ENCODE results near the gene PPP1R16B. TPM values are rescaled to one million over a fixed set of nuclear protein-coding genes. Genes with fewer than 3 reads are reported as not detected.
A peak's percentile ranks its signal among the peaks of the same experiment; 100 is the strongest.
"Not testable (repeated sequence)": the region's sequence is repeated elsewhere in the genome, so short reads cannot be mapped to it uniquely, and the experiment has no call there.

PPP1R16B gene
- total RNA-seq, 1 donor from 2014 or later: 109 TPM

- Mint-ChIP-seq H3K9me3 (peaks cover 22% of the 10 kb centered on the region), H3K27ac (no peak overlapping the region), H3K36me3 (ENCODE audit: low read depth) (peaks cover 26% of the 10 kb centered on the region), H3K4me3 (ENCODE audit: low read depth) (no peak overlapping the region), H3K4me1 (ENCODE audit: low read depth) (peaks cover 36% of the 10 kb centered on the region), H3K27me3 (ENCODE audit: low read depth) (no peaks in the 10 kb centered on the region)
- intact Hi-C loops (cut with micrococcal nuclease): no loop called here
- no peak for DNase-seq (ENCODE audit: low spot score)
These were observed 4.6 kb upstream of the PPP1R16B start for GRCh38 chr20:38800882-38801281.

GRCh38 chr20:38804221-38804620 lies 1.3 kb upstream of the PPP1R16B start:
- Mint-ChIP-seq H3K9me3 (peaks cover under 1% of the 10 kb centered on the region), H3K27ac (peak overlapping the region; percentile 98), H3K4me3 (ENCODE audit: low read depth) (peak overlapping the region; percentile 91), H3K27me3 (ENCODE audit: low read depth) (no peaks in the 10 kb centered on the region), H3K36me3 (ENCODE audit: low read depth) (peaks cover 37% of the 10 kb centered on the region), H3K4me1 (ENCODE audit: low read depth) (peaks cover 44% of the 10 kb centered on the region)
- intact Hi-C loops (cut with micrococcal nuclease): loop anchor here (2.0 kb wide), 1 partner anchor 29 kb away; no protein-coding TSS in a partner anchor
- no peak for DNase-seq (ENCODE audit: low spot score)

DNA sequence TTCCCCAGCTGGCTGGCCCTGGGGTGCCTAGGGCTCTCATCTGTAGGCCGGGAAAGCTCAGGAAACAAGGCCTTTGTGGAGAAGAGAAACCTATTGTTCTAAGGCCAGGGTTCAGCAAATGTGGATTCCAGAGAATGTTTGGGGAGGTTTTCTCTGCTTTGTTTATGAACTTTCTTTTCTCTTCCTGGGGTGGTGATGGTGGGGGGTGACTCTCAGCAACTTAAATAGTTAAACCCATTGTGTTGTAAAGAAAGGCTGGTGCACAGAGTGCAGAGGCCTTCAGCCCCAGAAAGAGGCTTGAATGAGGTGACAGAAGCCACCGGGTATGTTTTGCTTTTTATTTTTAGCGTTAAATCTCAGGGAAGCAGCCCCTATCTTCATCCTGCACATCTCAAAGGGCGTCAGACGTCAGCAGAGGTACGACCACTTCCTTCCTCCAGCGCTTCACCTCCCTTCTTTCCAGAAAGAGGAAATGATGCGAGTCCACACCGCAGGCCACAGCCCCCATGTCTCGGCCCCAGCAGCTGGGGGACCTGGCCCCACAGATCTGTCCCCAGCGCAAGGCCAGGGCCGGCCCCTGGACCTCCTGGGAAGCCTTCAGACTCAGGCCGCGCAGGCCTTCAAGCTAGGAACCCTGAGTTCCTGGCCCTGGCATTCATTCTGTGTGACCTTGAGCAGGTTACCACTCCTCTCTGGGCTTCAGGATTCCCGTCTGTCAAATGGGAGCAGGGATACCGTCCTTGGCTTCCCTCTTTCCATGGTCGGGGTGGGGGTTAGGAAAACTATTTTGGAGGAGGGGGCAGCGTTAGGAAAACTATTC lies 605 bp upstream of the PPP1R16B start:
- Mint-ChIP-seq H3K27me3 (ENCODE audit: low read depth) (no peaks in the 10 kb centered on the region), H3K36me3 (ENCODE audit: low read depth) (peaks cover 42% of the 10 kb centered on the region), H3K4me1 (ENCODE audit: low read depth) (peaks cover 43% of the 10 kb centered on the region), H3K27ac (peak overlapping the region; percentile 98), H3K9me3 (no peaks in the 10 kb centered on the region), H3K4me3 (ENCODE audit: low read depth) (peak overlapping the region; percentile 91)
- DNase-seq (ENCODE audit: low spot score): peak; percentile 81
- intact Hi-C loops (cut with micrococcal nuclease): loop anchor here (1.0 to 2.0 kb wide), 6 partner anchors 28 to 214 kb away; partner anchors contain the start of gene ACTR5

- no peaks in the 10 kb centered on the region for H3K9me3 Mint-ChIP-seq
These were observed 709 bp downstream of the PPP1R16B start for GRCh38 chr20:38805958-38806854.

DNA sequence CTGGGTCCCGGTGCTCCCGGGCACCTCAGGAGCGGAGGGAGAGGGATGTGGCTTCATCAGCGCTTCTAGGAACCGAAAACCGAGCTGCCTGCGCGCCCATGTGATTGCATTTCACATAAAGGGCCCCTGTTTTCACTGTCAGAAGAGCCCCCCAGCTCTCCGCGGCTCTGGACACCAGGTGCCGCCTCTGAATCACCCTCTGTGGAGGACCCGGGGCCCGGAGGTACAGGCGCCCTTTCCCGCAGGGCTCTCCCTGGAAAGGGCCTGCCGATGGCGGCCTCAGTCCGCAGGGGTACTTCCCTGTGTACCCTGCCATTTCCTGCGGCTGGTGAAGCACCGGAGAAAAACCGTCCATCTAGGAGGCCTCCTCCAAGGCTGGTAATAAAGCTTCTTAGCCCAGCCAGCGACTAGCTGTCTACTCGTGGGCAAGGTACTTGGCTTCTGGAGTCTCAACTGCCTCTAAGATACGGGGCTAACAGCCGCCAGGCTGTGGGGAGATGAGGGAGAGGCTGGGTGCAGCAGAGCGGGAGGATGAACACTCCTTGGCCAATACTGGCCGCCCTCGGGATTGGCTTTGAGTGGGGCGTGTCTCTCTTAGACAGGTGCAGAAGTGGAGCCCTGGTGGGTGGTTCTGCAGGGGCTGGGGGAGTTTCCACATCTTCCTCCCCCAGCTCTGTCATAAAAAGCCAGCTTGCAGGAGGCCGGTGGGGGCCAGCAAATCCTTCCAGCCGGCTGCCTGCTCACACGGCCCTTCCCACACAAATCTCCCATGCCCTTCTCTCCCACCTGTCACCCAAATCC lies 1.6 kb downstream of the PPP1R16B start:
- Mint-ChIP-seq H3K27me3 (ENCODE audit: low read depth) (no peaks in the 10 kb centered on the region), H3K4me3 (ENCODE audit: low read depth) (peak overlapping the region; percentile 89), H3K9me3 (no peaks in the 10 kb centered on the region), H3K36me3 (ENCODE audit: low read depth) (peaks cover 62% of the 10 kb centered on the region), H3K4me1 (ENCODE audit: low read depth) (peaks cover 61% of the 10 kb centered on the region), H3K27ac (peak overlapping the region; percentile 66)
- intact Hi-C loops (cut with micrococcal nuclease): no loop called here
- no peak for DNase-seq (ENCODE audit: low spot score)

More at GRCh38 chr20:38805958-38806854, 709 bp downstream of the PPP1R16B start:
- H3K27ac Mint-ChIP-seq: peak overlapping the region; percentile 98
- H3K4me3 Mint-ChIP-seq (ENCODE audit: low read depth): peak overlapping the region; percentile 91
- peaks cover 55% of the 10 kb centered on the region for H3K36me3 Mint-ChIP-seq (ENCODE audit: low read depth)
- no peaks in the 10 kb centered on the region for H3K27me3 Mint-ChIP-seq (ENCODE audit: low read depth)
- H3K4me1 Mint-ChIP-seq (ENCODE audit: low read depth): peaks cover 53% of the 10 kb centered on the region
- intact Hi-C loops (cut with micrococcal nuclease): loop anchor here (1.0 to 2.0 kb wide), 6 partner anchors 27 to 213 kb away; partner anchors contain the start of gene ACTR5
- peak; percentile 37 for DNase-seq (ENCODE audit: low spot score)

GRCh38 chr20:38809942-38810341 lies 4.4 kb downstream of the PPP1R16B start:
- intact Hi-C loops (cut with micrococcal nuclease): no loop called here

DNA sequence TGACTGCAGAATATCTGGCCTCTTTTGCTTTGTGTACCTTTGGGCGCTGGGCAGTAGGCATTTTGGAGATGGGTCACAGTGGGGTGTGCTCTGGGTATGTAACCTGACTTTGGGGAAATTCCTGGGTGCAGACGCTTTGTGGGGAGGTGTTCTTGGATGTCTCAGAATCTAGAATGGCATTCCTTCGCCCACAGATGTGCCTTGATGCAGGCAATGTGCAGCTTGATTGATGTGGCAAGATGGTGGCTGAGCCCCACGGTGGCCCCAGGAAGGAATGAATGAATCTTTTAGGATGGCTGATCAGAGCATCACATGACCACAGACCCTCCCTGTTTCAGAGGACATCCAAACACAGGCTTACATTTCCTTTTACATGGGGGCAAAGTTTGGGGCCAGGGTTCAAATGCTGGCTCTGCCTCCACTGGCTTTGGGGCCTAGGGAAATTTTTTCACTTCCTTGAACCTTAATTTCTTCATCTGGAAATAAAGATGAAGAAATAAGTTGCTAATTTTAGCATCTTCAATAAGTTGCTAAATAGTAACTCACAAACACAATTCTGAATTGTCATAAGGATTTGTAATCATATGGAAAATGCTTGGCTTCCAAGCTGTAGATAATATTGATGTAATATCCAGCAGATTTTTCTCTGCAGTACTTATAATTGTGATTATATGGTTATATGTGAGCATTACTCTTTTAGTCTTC lies 5.6 kb downstream of the PPP1R16B start:
- peak overlapping the region; percentile 56 for H3K27ac Mint-ChIP-seq
- no peaks in the 10 kb centered on the region for H3K27me3 Mint-ChIP-seq (ENCODE audit: low read depth)
- H3K9me3 Mint-ChIP-seq: no peaks in the 10 kb centered on the region
- no peak overlapping the region for H3K4me3 Mint-ChIP-seq (ENCODE audit: low read depth)
- peaks cover 80% of the 10 kb centered on the region for H3K36me3 Mint-ChIP-seq (ENCODE audit: low read depth)
- intact Hi-C loops (cut with micrococcal nuclease): no loop called here
- no peak for DNase-seq (ENCODE audit: low spot score)
- H3K4me1 Mint-ChIP-seq (ENCODE audit: low read depth): peaks cover 64% of the 10 kb centered on the region

More at GRCh38 chr20:38809942-38810341, 4.4 kb downstream of the PPP1R16B start:
- Mint-ChIP-seq H3K9me3 (no peaks in the 10 kb centered on the region), H3K27me3 (ENCODE audit: low read depth) (no peaks in the 10 kb centered on the region), H3K4me3 (ENCODE audit: low read depth) (no peak overlapping the region), H3K4me1 (ENCODE audit: low read depth) (peaks cover 57% of the 10 kb centered on the region), H3K36me3 (ENCODE audit: low read depth) (peaks cover 71% of the 10 kb centered on the region), H3K27ac (peak overlapping the region; percentile 43)
- DNase-seq (ENCODE audit: low spot score): no peak

DNA sequence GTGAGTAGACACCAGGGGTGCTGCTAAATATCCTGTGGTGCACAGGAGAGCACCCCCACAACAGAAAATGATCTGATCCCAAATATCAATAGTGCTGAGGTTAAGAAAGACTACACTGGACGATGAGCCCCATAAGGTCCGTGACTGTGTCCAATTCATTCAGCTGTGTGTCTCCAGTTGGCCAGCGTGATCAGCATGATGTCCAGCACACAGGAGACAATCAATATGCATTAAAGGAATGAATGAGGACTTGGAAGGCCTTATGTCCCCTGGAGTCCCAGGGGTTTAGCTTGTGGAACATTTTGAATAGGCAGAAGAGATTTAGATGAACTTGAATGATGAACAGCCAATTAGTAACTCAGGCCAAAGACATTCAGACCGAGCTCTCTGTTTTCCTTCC lies 6.3 kb downstream of the PPP1R16B start:
- intact Hi-C loops (cut with micrococcal nuclease): no loop called here
- no peak overlapping the region for H3K4me3 Mint-ChIP-seq (ENCODE audit: low read depth)
- H3K9me3 Mint-ChIP-seq: no peaks in the 10 kb centered on the region
- peaks cover 70% of the 10 kb centered on the region for H3K4me1 Mint-ChIP-seq (ENCODE audit: low read depth)
- no peak for DNase-seq (ENCODE audit: low spot score)
- peaks cover 87% of the 10 kb centered on the region for H3K36me3 Mint-ChIP-seq (ENCODE audit: low read depth)
- H3K27ac Mint-ChIP-seq: peak overlapping the region; percentile 56
- H3K27me3 Mint-ChIP-seq (ENCODE audit: low read depth): no peaks in the 10 kb centered on the region

GRCh38 chr20:38812182-38812581 lies 6.7 kb downstream of the PPP1R16B start:
- peaks cover 73% of the 10 kb centered on the region for H3K4me1 Mint-ChIP-seq (ENCODE audit: low read depth)
- no peaks in the 10 kb centered on the region for H3K9me3 Mint-ChIP-seq
- no peaks in the 10 kb centered on the region for H3K27me3 Mint-ChIP-seq (ENCODE audit: low read depth)
- no peak for DNase-seq (ENCODE audit: low spot score)
- intact Hi-C loops (cut with micrococcal nuclease): no loop called here
- no peak overlapping the region for H3K4me3 Mint-ChIP-seq (ENCODE audit: low read depth)
- peaks cover 87% of the 10 kb centered on the region for H3K36me3 Mint-ChIP-seq (ENCODE audit: low read depth)
- H3K27ac Mint-ChIP-seq: no peak overlapping the region

- Mint-ChIP-seq H3K9me3 (no peaks in the 10 kb centered on the region), H3K36me3 (ENCODE audit: low read depth) (peaks cover 87% of the 10 kb centered on the region), H3K4me3 (ENCODE audit: low read depth) (no peak overlapping the region), H3K4me1 (ENCODE audit: low read depth) (peaks cover 72% of the 10 kb centered on the region), H3K27ac (no peak overlapping the region), H3K27me3 (ENCODE audit: low read depth) (no peaks in the 10 kb centered on the region)
- intact Hi-C loops (cut with micrococcal nuclease): no loop called here
- no peak for DNase-seq (ENCODE audit: low spot score)
These were observed 7.4 kb downstream of the PPP1R16B start for GRCh38 chr20:38812709-38813573.

DNA sequence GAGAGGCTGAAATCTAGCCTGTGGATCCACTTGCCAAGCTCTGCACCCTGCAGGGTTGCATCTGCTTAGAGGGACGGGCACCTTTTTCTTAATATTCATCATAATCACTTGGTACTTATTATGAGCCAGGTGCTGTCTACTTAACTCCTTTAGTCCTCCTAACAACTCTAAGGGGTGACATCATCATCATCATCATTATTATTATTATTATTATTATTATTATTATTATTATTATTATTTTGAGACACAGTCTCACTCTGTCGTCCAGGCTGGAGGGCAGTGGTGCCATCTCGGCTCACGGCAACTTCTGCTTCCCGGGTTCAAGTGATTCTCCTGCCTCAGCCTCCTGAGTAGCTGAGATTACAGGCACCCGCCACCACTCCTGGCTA lies 8.1 kb downstream of the PPP1R16B start:
- H3K4me3 Mint-ChIP-seq (ENCODE audit: low read depth); DNase-seq (ENCODE audit: low spot score); H3K9me3 Mint-ChIP-seq; intact Hi-C loops (cut with micrococcal nuclease); H3K27ac Mint-ChIP-seq; H3K27me3 Mint-ChIP-seq (ENCODE audit: low read depth): not testable (repeated sequence)
- Mint-ChIP-seq H3K36me3 (ENCODE audit: low read depth) (peaks cover 89% of the 10 kb centered on the region), H3K4me1 (ENCODE audit: low read depth) (peaks cover 71% of the 10 kb centered on the region)

Measured in activated T-helper 2 cell treated with anti-CD3 and anti-CD28 coated beads, Interferon-gamma antibody, Interleukin-2, Interleukin-4, amounts not matched to agents 10 μg/mL and 5 μg/mL and 100 μg/mL, durations not matched to agents 14 hours and 24 hours and 36 hours (primary cell).